SK-N-SH treated with all-trans-retinoic acid at 6 μM for 48 hours (cell line): ENCODE data around the gene ZNF771.

ENCODE experiments used
- ATAC-seq: fragments of 200-7000 bp; cut with Tn5 transposase; 3 replicates; pipeline ENCODE4 v1.9.1; 2020; ENCODE audit warnings: mild to moderate bottlenecking, moderate library complexity
- ARNTL ChIP-seq: fragments of 450-650 bp; formaldehyde crosslinking; IDR thresholded peaks from 2 replicates; pipeline ENCODE4 v1.5.0; 2020; ENCODE audit warnings: low read depth, mild to moderate bottlenecking, moderate library complexity, borderline replicate concordance
- BACH2 ChIP-seq: fragments of 250-450 bp; sonication (Bioruptor Pico); IDR thresholded peaks from 2 replicates; pipeline ENCODE4 v1.9.0; 2021; ENCODE audit warnings: mild to moderate bottlenecking, borderline replicate concordance
- CREB5 ChIP-seq: fragments of 250-450 bp; sonication (Bioruptor Pico); IDR thresholded peaks from 2 replicates; pipeline ENCODE4 v1.5.1; 2020; ENCODE audit warnings: low read depth, mild to moderate bottlenecking, moderate library complexity
- CSDC2 ChIP-seq: fragments of 250-450 bp; sonication (Bioruptor Pico); IDR thresholded peaks from 2 replicates; pipeline ENCODE4 v1.5.0; 2020; ENCODE audit warnings: mild to moderate bottlenecking, moderate library complexity
- ESRRG ChIP-seq: fragments of 250-450 bp; sonication (Bioruptor Pico); IDR thresholded peaks from 2 replicates; pipeline ENCODE4 v1.6.1; 2021; ENCODE audit warnings: mild to moderate bottlenecking
- GLIS3 ChIP-seq: fragments of 250-450 bp; sonication (Bioruptor Pico); IDR thresholded peaks from 2 replicates; pipeline ENCODE4 v1.5.0; 2020; ENCODE audit warnings: mild to moderate bottlenecking, moderate library complexity
- ISL1 ChIP-seq: fragments of 250-450 bp; sonication (Bioruptor Pico); IDR thresholded peaks from 2 replicates; pipeline ENCODE4 v2.1.2; 2022; ENCODE audit warnings: mild to moderate bottlenecking, moderate library complexity
- OSR1 ChIP-seq: fragments of 250-450 bp; sonication (Bioruptor Pico); IDR thresholded peaks from 2 replicates; pipeline ENCODE4 v1.8.0; 2022; ENCODE audit warnings: moderate library complexity, mild to moderate bottlenecking, inconsistent platforms
- PPARA ChIP-seq: fragments of 250-450 bp; sonication (Bioruptor Pico); IDR thresholded peaks from 2 replicates; pipeline ENCODE4 v1.5.0; 2020; ENCODE audit warnings: mild to moderate bottlenecking, borderline replicate concordance
- RARB ChIP-seq: fragments of 250-450 bp; sonication (Bioruptor Pico); IDR thresholded peaks from 2 replicates; pipeline ENCODE4 v1.8.0; 2021; ENCODE audit warnings: mild to moderate bottlenecking, moderate library complexity
- SNAI2 ChIP-seq: fragments of 250-450 bp; sonication (Bioruptor Pico); IDR thresholded peaks from 2 replicates; pipeline ENCODE4 v1.5.0; 2020; ENCODE audit warnings: mild to moderate bottlenecking, moderate library complexity
- TCF4 ChIP-seq: fragments of 250-450 bp; sonication (Bioruptor Pico); IDR thresholded peaks from 2 replicates; pipeline ENCODE4 v1.8.0; 2021; ENCODE audit warnings: mild to moderate bottlenecking, moderate library complexity, borderline replicate concordance
- TOX ChIP-seq: fragments of 250-450 bp; sonication (Bioruptor Pico); IDR thresholded peaks from 2 replicates; pipeline ENCODE4 v1.8.0; 2021; ENCODE audit warnings: mild to moderate bottlenecking, moderate library complexity, borderline replicate concordance
- TSHZ2 ChIP-seq: fragments of 250-450 bp; sonication (Bioruptor Pico); IDR thresholded peaks from 2 replicates; pipeline ENCODE4 v1.5.0; 2020; ENCODE audit warnings: mild to moderate bottlenecking, moderate library complexity
- ZFP3 ChIP-seq: fragments of 250-450 bp; sonication (Bioruptor Pico); IDR thresholded peaks from 2 replicates; pipeline ENCODE4 v1.5.0; 2020; ENCODE audit warnings: mild to moderate bottlenecking, moderate library complexity
- ZFP30 ChIP-seq: fragments of 450-650 bp; formaldehyde crosslinking; IDR thresholded peaks from 2 replicates; pipeline ENCODE4 v1.5.0; 2022; ENCODE audit warnings: mild to moderate bottlenecking, moderate library complexity
- ZNF565 ChIP-seq: fragments of 450-650 bp; formaldehyde crosslinking; conservative IDR thresholded peaks from 2 replicates; pipeline ENCODE4 v1.5.0; 2020; ENCODE audit warnings: low read depth, mild to moderate bottlenecking, moderate library complexity
- ZNF8 ChIP-seq: fragments of 450-650 bp; formaldehyde crosslinking; IDR thresholded peaks from 2 replicates; pipeline ENCODE4 v1.5.0; 2020; ENCODE audit warnings: mild to moderate bottlenecking, moderate library complexity
- TF ChIP-seq, protein P1 (sequence below): fragments of 250-450 bp; sonication (Bioruptor Pico); IDR thresholded peaks from 2 replicates; pipeline ENCODE4 v1.8.0; 2021; ENCODE audit warnings: low read depth, mild to moderate bottlenecking, moderate library complexity, borderline replicate concordance
- TF ChIP-seq, protein P2 (sequence below): fragments of 250-450 bp; sonication (Bioruptor Pico); IDR thresholded peaks from 2 replicates; pipeline ENCODE4 v1.8.0; 2020; ENCODE audit warnings: mild to moderate bottlenecking, moderate library complexity, borderline replicate concordance
- TF ChIP-seq, protein P3 (sequence below): fragments of 250-450 bp; sonication (Bioruptor Pico); IDR thresholded peaks from 2 replicates; pipeline ENCODE4 v1.5.1; 2021; ENCODE audit warnings: mild to moderate bottlenecking, moderate library complexity

Gene ZNF771

GRCh38 chr16:30444231-30445148, 37.1 kb downstream of the ZNF771 start:
- TF ChIP-seq RARB (CRISPR knock-in tag) (no peak), CREB5 (no peak), TCF4 (no peak), GLIS3 (CRISPR knock-in tag) (no peak), ZNF8 (no peak), ESRRG (CRISPR knock-in tag) (no peak), TOX (CRISPR knock-in tag) (no peak), ISL1 (no peak), ZNF565 (CRISPR knock-in tag) (no peak), ZFP30 (CRISPR knock-in tag) (no peak)
- TF ChIP-seq, protein P1, sequence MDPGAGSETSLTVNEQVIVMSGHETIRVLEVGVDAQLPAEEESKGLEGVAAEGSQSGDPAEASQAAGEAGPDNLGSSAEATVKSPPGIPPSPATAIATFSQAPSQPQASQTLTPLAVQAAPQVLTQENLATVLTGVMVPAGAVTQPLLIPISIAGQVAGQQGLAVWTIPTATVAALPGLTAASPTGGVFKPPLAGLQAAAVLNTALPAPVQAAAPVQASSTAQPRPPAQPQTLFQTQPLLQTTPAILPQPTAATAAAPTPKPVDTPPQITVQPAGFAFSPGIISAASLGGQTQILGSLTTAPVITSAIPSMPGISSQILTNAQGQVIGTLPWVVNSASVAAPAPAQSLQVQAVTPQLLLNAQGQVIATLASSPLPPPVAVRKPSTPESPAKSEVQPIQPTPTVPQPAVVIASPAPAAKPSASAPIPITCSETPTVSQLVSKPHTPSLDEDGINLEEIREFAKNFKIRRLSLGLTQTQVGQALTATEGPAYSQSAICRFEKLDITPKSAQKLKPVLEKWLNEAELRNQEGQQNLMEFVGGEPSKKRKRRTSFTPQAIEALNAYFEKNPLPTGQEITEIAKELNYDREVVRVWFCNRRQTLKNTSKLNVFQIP (CRISPR knock-in tag) = no peak
- ATAC-seq = no peak

- no peak for ATAC-seq
- TF ChIP-seq ARNTL (CRISPR knock-in tag) = no peak
- TF ChIP-seq TCF4 = no peak
- no peak for TF ChIP-seq CSDC2 (CRISPR knock-in tag)
- TF ChIP-seq ZNF8 = no peak
- no peak for TF ChIP-seq RARB (CRISPR knock-in tag)
Observed at GRCh38 chr16:30445149-30445407, 37.7 kb downstream of the ZNF771 start.

GRCh38 chr16:30445408-30446202, 38.2 kb downstream of the ZNF771 start, which contains the start of gene SEPHS2:
Gene SEPHS2 (minus strand): TSS chr16:30445874. CDS start chr16:30445727, 147 bp downstream.
- TF ChIP-seq GLIS3 (CRISPR knock-in tag) (no peak), ESRRG (CRISPR knock-in tag) (no peak), TSHZ2 (CRISPR knock-in tag) (no peak), ZNF565 (CRISPR knock-in tag) (no peak), ARNTL (CRISPR knock-in tag) (no peak), TOX (CRISPR knock-in tag) (no peak), SNAI2 (CRISPR knock-in tag) (no peak), BACH2 (CRISPR knock-in tag) (no peak), ZNF8 (no peak), CREB5 (no peak), ZFP3 (CRISPR knock-in tag) (no peak), ISL1 (no peak), PPARA (no peak), OSR1 (CRISPR knock-in tag) (no peak), ZFP30 (CRISPR knock-in tag) (no peak), RARB (CRISPR knock-in tag) (no peak)
- TF ChIP-seq, protein P1 (CRISPR knock-in tag) = no peak
- TF ChIP-seq, protein P2, sequence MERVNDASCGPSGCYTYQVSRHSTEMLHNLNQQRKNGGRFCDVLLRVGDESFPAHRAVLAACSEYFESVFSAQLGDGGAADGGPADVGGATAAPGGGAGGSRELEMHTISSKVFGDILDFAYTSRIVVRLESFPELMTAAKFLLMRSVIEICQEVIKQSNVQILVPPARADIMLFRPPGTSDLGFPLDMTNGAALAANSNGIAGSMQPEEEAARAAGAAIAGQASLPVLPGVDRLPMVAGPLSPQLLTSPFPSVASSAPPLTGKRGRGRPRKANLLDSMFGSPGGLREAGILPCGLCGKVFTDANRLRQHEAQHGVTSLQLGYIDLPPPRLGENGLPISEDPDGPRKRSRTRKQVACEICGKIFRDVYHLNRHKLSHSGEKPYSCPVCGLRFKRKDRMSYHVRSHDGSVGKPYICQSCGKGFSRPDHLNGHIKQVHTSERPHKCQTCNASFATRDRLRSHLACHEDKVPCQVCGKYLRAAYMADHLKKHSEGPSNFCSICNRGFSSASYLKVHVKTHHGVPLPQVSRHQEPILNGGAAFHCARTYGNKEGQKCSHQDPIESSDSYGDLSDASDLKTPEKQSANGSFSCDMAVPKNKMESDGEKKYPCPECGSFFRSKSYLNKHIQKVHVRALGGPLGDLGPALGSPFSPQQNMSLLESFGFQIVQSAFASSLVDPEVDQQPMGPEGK (CRISPR knock-in tag) = no peak
- TF ChIP-seq, protein P3, sequence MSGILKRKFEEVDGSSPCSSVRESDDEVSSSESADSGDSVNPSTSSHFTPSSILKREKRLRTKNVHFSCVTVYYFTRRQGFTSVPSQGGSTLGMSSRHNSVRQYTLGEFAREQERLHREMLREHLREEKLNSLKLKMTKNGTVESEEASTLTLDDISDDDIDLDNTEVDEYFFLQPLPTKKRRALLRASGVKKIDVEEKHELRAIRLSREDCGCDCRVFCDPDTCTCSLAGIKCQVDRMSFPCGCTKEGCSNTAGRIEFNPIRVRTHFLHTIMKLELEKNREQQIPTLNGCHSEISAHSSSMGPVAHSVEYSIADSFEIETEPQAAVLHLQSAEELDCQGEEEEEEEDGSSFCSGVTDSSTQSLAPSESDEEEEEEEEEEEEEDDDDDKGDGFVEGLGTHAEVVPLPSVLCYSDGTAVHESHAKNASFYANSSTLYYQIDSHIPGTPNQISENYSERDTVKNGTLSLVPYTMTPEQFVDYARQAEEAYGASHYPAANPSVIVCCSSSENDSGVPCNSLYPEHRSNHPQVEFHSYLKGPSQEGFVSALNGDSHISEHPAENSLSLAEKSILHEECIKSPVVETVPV (CRISPR knock-in tag) = no peak
- ATAC-seq = peak; percentile 95
